ENCODE data around the gene ANGPT4.

- TF ChIP-seq, protein P1, sequence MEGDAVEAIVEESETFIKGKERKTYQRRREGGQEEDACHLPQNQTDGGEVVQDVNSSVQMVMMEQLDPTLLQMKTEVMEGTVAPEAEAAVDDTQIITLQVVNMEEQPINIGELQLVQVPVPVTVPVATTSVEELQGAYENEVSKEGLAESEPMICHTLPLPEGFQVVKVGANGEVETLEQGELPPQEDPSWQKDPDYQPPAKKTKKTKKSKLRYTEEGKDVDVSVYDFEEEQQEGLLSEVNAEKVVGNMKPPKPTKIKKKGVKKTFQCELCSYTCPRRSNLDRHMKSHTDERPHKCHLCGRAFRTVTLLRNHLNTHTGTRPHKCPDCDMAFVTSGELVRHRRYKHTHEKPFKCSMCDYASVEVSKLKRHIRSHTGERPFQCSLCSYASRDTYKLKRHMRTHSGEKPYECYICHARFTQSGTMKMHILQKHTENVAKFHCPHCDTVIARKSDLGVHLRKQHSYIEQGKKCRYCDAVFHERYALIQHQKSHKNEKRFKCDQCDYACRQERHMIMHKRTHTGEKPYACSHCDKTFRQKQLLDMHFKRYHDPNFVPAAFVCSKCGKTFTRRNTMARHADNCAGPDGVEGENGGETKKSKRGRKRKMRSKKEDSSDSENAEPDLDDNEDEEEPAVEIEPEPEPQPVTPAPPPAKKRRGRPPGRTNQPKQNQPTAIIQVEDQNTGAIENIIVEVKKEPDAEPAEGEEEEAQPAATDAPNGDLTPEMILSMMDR (IDR thresholded peaks at IDR 0.05), result no peak
- TF ChIP-seq MAX (IDR thresholded peaks at IDR 0.05; ENCODE audit: low read depth) (no peak), EZH2phosphoT487 (IDR thresholded peaks at IDR 0.05; ENCODE audit: borderline replicate concordance, low read depth) (no peak), YY1 (IDR thresholded peaks at IDR 0.05; ENCODE audit: low read depth) (no peak), GABPA (IDR thresholded peaks at IDR 0.05; ENCODE audit: low read depth) (no peak), FOXJ3 (CRISPR knock-in tag; IDR thresholded peaks at IDR 0.05) (no peak), FOXM1 (IDR thresholded peaks at IDR 0.05; ENCODE audit: low read depth) (no peak)
Measured at GRCh38 chr20:919491-919916, 3.4 kb upstream of the ANGPT4 start.
